Fibroblast of skin of scalp (primary cell): Measurements from ENCODE around the gene TEAD1.

Experiments
- DNase-seq: peaks from one replicate; pipeline ENCODE4 v3.0.0-alpha.2; 2013

TEAD1 gene

GRCh38 chr11:12715131-12715530 lies 40.9 kb downstream of the TEAD1 start:
- DNase-seq: no peak

GRCh38 chr11:12715941-12716340 lies 41.7 kb downstream of the TEAD1 start:
- no peak for DNase-seq

- peak; percentile 40 for DNase-seq
These were observed 42.6 kb downstream of the TEAD1 start for GRCh38 chr11:12716816-12717215.

- no peak for DNase-seq
These were observed 43.6 kb downstream of the TEAD1 start for GRCh38 chr11:12717851-12718291.

GRCh38 chr11:12719221-12719620 lies 45.0 kb downstream of the TEAD1 start:
- no peak for DNase-seq

- DNase-seq: no peak
These were observed 47.8 kb downstream of the TEAD1 start for GRCh38 chr11:12721816-12722604.

GRCh38 chr11:12723421-12724300 lies 49.4 kb downstream of the TEAD1 start:
- DNase-seq: peak; percentile 40

- DNase-seq: peak; percentile 80
These were observed 50.3 kb downstream of the TEAD1 start for GRCh38 chr11:12724301-12725054.

- DNase-seq: no peak
These were observed 51.0 kb downstream of the TEAD1 start for GRCh38 chr11:12725055-12725862.

GRCh38 chr11:12725863-12726682 lies 51.9 kb downstream of the TEAD1 start:
- no peak for DNase-seq

- peak; percentile 58 for DNase-seq
These were observed 53.5 kb downstream of the TEAD1 start for GRCh38 chr11:12727563-12728211.

- DNase-seq: no peak
These were observed 54.2 kb downstream of the TEAD1 start for GRCh38 chr11:12728417-12728816.

- DNase-seq: no peak
These were observed 55.7 kb downstream of the TEAD1 start for GRCh38 chr11:12729941-12730340.

- DNase-seq: no peak
These were observed 57.7 kb downstream of the TEAD1 start for GRCh38 chr11:12731841-12732336.

- no peak for DNase-seq
These were observed 58.9 kb downstream of the TEAD1 start for GRCh38 chr11:12733091-12733490.

GRCh38 chr11:12734625-12735024 lies 60.4 kb downstream of the TEAD1 start:
- no peak for DNase-seq

GRCh38 chr11:12735262-12735661 lies 61.0 kb downstream of the TEAD1 start:
- DNase-seq: no peak

GRCh38 chr11:12737024-12737423 lies 62.8 kb downstream of the TEAD1 start:
- no peak for DNase-seq

GRCh38 chr11:12741671-12742216 lies 67.5 kb downstream of the TEAD1 start:
- no peak for DNase-seq
